ENCODE measurements around the gene TNFSF13.
A peak's percentile ranks its signal among the peaks of the same experiment; 100 is the strongest.

The TNFSF13 gene

DNA sequence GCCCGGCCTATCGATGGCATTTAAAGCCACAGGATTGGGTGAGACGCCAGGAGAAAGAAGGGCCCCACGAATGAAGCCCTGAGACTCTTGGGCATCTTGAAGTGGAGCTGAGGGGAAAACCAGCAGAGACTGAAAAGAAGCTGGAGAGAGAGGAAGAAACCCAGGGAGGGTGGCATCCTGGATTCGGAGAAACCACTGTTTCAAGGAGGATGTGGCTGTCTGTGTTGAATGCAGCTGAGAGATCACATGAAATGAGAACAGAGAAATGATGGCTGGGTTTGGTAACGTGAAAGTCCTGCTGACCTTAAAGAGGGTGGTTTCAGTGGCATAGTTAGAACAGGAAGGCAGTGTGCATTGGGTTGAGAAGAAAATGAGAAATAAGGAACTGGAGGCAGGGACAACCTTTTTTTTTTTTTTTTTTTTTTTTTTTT, 5.9 kb upstream of the TNFSF13 start:
- DNase-seq (ENCODE audit: low read depth) = no peak

DNA sequence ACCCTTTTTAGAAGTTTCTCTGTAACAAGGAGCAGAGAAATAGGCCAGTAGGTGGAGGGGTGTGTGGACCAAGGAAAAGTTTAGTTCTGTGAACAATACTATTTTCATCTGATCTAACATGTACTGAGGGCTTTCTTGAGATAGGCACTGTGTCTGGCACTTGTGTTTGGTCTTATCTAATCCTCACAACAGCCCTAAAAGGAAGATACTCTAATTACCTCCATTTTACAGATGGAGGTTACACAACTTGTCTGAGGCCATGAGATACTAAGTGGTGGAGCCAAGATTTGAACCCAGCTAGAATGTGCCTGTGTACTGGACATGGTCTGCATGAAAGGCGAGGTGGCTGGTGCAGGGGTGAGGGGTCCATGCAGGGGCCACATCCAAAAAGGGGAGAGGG, 5.2 kb upstream of the TNFSF13 start:
- DNase-seq (ENCODE audit: low read depth) = no peak

DNA sequence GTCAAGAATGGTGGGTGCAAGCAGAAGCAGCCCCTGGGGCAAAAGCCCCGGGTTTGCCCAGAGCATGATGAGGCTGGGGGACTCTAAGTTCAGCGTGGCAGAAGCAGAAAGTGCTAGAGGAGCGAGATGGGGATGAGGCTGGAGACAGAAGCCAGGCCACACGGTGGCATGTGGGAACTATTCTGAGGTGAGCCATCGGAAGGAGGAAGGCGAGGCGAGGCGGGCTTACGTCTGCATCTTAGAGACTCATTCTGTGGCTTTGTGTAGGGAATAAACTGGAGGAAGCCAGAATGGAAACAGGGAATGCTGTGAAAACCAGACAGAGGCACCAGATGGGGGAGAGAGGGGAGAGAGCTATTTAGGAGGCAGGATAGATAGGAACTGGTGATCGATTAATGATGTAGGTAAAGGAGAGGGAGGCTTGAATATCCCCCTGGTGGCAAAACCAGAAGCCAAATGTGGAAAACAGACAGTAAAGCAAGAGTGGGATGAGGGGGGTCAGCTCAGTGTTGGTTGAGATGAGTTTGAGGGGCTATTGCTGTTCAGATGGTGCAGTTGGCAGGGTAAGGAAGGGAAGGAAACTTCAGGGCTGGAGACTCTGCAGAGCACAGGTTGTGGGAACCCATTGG, 3.1 kb upstream of the TNFSF13 start:
- no peak for DNase-seq (ENCODE audit: low read depth)

DNA sequence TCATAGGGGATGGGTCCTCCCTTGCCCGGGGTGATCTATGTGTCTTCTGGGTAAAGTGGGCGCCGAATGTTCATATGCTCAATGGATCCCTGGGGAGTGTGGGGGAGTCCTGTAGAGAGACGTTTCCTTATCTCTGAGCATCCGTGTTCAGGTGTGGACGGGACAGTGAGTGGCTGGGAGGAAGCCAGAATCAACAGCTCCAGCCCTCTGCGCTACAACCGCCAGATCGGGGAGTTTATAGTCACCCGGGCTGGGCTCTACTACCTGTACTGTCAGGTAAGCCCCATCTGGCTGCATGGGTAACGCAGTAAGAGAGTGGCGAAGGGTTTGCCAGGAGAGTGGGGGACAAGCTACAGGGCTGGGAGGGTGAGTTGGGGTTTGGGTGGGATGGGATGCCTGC, 1.9 kb upstream of the TNFSF13 start:
- DNase-seq (ENCODE audit: low read depth) = no peak

DNA sequence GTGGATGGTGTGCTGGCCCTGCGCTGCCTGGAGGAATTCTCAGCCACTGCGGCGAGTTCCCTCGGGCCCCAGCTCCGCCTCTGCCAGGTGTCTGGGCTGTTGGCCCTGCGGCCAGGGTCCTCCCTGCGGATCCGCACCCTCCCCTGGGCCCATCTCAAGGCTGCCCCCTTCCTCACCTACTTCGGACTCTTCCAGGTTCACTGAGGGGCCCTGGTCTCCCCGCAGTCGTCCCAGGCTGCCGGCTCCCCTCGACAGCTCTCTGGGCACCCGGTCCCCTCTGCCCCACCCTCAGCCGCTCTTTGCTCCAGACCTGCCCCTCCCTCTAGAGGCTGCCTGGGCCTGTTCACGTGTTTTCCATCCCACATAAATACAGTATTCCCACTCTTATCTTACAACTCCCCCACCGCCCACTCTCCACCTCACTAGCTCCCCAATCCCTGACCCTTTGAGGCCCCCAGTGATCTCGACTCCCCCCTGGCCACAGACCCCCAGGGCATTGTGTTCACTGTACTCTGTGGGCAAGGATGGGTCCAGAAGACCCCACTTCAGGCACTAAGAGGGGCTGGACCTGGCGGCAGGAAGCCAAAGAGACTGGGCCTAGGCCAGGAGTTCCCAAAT, 1.3 kb upstream of the TNFSF13 start:
- DNase-seq (ENCODE audit: low read depth) = no peak

DNA sequence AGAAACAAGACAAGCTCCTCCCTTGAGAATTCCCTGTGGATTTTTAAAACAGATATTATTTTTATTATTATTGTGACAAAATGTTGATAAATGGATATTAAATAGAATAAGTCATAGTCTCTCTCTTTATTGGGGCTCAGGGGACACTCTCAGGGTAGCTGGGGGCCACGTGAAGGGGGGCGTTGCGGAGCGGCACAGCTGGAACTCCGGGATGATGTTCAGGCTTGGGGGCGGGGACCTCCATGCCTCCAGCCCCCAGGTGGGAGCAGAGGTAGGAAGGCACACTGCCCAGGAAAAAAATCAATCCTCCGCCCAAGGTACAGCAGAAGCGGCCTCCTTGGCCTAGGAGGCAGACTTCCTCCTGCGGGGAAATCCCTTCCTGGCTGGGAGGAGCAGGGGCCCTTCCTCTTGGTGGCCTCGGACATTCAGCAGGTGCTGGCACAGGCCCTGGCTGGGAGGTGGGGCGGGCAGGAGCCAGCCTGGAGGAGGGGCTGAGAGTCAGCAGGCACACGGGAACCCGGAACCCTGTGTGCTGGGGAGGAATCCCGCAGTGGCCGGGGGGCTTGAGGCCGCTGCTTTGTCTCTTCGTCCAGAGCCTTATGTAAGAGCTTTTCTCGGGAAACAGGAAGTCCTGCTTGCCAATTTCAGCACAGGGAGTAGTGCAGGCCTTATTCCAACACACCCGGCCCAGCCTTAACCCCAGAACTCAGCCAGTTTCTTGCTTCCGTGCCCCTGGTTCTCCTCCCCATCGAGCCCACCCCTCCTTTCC, 591 bp upstream of the TNFSF13 start:
- no peak for DNase-seq (ENCODE audit: low read depth)

DNA sequence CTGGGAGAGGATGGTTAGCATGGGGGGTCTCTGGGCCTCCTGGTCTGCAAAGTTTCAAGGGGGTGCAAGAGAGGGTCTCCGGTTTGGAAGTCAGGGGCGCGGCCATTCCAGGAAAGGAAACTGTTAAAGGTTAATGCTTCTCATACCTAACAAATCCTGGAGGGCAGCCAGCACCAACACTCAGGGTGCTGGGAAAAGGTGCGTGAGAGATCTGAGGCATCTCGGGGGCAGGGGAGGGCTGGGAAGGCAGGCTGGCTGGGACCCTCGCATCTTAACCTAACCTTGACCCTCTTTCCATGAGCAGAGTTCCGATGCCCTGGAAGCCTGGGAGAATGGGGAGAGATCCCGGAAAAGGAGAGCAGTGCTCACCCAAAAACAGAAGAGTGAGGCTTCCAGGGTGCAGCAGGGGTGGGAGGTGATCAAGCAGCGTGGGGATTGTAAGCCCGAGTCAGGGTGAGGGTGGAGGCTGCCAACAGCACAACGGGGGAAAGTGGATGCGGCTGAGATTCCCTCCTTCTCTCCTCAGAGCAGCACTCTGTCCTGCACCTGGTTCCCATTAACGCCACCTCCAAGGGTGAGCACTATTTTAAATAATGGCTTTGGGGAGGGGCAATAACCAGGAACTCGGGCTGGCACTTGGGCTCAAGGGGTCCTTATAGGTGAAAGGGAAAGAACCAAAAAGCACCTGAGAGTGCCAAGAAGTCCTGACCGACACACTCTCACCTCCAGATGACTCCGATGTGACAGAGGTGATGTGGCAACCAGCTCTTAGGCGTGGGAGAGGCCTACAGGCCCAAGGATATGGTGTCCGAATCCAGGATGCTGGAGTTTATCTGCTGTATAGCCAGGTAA, 996 bp downstream of the TNFSF13 start:
- DNase-seq (ENCODE audit: low read depth) = no peak

DNA sequence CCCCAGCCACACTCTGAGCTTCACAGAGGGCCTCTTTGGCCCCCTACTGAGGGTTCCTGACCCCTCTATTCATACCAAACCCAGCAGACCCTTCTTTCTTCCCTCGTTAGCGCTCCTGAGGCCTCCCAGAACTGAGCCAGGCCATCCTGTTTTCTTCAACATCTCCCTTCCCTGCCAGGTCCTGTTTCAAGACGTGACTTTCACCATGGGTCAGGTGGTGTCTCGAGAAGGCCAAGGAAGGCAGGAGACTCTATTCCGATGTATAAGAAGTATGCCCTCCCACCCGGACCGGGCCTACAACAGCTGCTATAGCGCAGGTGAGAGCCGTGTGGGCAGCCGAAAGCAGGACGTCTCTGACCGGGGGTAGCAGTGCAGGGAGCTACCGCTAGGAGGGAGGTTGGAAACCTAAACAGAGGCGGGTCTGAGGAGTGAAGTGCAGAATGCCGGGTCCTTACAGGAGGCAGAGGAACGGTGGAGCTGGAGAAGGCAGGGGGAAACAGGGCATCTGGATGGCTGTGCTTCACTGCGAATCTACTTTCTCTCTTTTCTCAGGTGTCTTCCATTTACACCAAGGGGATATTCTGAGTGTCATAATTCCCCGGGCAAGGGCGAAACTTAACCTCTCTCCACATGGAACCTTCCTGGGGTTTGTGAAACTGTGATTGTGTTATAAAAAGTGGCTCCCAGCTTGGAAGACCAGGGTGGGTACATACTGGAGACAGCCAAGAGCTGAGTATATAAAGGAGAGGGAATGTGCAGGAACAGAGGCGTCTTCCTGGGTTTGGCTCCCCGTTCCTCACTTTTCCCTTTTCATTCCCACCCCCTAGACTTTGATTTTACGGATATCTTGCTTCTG, 1.9 kb downstream of the TNFSF13 start:
- no peak for DNase-seq (ENCODE audit: low read depth)

DNA sequence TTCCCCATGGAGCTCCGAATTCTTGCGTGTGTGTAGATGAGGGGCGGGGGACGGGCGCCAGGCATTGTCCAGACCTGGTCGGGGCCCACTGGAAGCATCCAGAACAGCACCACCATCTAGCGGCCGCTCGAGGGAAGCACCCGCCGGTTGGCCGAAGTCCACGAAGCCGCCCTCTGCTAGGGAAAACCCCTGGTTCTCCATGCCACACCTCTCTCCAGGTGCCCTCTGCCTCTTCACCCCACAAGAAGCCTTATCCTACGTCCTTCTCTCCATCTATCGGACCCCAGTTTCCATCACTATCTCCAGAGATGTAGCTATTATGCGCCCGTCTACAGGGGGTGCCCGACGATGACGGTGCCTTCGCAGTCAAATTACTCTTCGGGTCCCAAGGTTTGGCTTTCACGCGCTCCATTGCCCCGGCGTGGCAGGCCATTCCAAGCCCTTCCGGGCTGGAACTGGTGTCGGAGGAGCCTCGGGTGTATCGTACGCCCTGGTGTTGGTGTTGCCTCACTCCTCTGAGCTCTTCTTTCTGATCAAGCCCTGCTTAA, 2.6 kb downstream of the TNFSF13 start:
- DNase-seq (ENCODE audit: low read depth) = no peak

DNA sequence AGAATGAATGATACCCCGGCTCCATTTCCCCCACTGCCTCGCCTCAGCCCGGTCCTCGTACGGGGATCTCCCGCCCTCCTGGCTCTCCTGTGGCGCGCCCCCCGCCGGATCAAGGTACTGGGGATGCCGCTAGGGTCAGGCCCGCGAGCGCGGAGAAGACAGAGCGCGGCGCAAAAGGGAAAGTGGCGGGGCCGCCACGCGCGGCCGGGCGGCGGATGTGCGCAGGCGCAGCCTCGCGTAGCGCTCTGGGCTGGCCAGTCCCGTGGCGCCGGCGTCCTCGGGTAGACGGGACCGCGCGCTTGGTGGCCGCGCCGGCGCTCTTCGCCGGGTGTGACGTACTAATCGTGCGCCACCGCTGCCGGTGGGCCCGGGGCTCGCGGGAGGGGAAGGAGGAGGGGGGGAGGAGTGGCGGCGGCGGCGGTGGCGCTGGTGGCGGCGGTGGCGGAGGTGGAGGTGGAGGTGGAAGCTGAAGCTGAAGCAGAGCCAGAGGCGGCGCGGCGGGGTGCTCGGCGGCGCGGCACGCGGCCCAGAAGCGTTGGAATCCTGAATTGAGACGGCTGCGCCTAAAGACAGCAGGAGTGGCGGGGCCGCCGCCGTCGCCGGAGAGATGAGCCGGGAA, 3.1 kb downstream of the TNFSF13 start, which contains the start of gene SENP3:
SENP3 (plus strand) TSS at position 331 of the 619 bp plus-strand sequence. CDS start 1,158 bp downstream, outside the sequence.
- DNase-seq (ENCODE audit: low read depth) = no peak

DNA sequence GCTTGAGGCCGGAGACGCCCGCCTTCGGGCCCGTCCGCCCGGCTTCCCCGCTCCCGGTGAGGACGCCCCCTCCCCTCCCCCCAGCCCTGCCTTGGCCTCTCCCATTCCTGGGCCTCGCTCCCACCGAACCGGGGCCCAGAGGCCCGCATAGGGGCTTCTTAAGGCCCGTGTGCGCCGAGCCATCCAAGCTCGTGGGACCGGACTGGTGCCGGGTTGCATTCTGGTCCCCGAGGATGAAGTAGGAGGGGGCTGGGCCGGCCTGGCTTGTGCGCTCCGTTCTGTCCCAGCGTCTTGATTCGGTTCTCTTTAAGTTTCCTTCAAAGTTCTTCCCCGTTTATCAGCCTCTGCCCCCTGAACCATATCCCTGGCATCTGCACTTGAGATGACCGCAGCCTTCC, 3.7 kb downstream of the TNFSF13 start:
- DNase-seq (ENCODE audit: low read depth) = no peak

DNA sequence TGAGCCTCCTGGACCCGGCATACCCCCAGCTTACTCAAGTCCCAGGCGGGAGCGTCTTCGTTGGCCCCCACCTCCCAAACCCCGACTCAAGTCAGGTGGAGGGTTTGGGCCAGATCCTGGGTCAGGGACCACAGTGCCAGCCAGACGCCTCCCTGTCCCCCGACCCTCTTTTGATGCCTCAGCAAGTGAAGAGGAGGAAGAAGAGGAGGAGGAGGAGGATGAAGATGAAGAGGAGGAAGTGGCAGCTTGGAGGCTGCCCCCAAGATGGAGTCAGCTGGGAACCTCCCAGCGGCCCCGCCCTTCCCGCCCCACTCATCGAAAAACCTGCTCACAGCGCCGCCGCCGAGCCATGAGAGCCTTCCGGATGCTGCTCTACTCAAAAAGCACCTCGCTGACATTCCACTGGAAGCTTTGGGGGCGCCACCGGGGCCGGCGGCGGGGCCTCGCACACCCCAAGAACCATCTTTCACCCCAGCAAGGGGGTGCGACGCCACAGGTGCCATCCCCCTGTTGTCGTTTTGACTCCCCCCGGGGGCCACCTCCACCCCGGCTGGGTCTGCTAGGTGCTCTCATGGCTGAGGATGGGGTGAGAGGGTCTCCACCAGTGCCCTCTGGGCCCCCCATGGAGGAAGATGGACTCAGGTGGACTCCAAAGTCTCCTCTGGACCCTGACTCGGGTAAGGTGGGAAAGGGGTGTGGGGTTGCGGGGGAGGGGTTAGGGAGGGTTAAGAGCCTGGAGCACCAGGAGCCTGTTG, 4.7 kb downstream of the TNFSF13 start:
- DNase-seq (ENCODE audit: low read depth) = no peak

DNA sequence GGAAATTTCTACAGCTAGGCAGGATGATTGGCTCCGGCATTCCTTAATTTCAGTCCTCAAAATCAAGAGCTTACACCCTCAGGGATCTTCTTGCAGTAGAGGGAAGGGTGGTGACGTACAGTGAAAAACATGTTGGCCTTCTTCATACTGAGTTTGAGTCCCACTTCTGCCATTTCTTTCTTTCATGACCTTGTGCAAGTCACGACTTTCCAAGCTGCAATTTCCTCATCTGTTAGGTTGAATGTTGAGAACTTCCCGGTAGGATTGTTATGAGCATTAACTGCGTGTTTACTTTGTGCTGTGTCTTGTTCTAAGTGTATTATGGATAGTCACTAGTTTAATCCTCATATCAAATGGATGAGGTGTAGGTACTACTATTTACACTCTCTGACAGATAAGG, 11.0 kb downstream of the TNFSF13 start:
- no peak for DNase-seq (ENCODE audit: low read depth)

DNA sequence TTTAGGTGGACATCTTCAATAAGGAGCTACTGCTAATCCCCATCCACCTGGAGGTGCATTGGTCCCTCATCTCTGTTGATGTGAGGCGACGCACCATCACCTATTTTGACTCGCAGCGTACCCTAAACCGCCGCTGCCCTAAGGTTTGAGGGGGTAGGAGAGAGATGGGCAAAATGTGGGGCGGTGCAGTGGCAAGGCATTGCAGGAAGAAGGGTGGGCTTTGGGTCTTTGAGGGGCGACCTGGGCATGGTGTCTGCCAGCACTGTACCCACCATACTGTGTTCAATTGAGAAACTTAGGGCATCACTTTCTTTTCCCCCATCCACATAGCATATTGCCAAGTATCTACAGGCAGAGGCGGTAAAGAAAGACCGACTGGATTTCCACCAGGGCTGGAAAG, 11.8 kb downstream of the TNFSF13 start:
- no peak for DNase-seq (ENCODE audit: low read depth)

DNA sequence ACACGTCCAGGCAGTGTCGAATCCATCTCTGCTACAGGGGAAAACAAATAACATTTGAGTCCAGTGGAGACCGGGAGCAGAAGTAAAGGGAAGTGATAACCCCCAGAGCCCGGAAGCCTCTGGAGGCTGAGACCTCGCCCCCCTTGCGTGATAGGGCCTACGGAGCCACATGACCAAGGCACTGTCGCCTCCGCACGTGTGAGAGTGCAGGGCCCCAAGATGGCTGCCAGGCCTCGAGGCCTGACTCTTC, 13.7 kb downstream of the TNFSF13 start:
- DNase-seq (ENCODE audit: low read depth) = no peak

DNA sequence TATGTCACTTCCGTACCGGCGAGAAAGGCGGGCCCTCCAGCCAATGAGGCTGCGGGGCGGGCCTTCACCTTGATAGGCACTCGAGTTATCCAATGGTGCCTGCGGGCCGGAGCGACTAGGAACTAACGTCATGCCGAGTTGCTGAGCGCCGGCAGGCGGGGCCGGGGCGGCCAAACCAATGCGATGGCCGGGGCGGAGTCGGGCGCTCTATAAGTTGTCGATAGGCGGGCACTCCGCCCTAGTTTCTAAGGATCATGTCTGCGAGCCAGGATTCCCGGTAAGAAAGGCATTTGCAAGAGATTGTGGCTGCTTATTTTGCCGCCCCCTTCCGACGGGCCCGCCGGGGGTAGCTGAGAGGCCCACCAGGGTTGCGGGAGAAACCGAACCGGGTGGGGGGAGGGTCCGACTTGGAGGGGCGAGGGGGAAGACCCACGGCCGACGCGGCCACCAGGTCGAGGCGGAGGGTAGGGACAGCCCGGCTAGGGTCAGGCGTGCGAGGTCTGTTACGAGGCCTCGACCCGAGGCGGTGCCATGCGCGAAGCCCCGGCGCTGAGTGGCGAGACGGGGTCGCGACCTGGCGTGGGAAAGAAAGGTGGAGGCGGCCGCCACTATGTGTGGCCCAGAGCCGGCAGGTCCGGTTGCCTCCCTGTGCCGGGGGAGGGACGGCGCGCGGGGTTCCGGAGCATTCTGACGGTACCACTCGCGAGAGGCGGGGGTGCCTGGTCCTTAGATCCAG, 14.2 kb downstream of the TNFSF13 start:
- DNase-seq (ENCODE audit: low read depth) = peak; percentile 97

DNA sequence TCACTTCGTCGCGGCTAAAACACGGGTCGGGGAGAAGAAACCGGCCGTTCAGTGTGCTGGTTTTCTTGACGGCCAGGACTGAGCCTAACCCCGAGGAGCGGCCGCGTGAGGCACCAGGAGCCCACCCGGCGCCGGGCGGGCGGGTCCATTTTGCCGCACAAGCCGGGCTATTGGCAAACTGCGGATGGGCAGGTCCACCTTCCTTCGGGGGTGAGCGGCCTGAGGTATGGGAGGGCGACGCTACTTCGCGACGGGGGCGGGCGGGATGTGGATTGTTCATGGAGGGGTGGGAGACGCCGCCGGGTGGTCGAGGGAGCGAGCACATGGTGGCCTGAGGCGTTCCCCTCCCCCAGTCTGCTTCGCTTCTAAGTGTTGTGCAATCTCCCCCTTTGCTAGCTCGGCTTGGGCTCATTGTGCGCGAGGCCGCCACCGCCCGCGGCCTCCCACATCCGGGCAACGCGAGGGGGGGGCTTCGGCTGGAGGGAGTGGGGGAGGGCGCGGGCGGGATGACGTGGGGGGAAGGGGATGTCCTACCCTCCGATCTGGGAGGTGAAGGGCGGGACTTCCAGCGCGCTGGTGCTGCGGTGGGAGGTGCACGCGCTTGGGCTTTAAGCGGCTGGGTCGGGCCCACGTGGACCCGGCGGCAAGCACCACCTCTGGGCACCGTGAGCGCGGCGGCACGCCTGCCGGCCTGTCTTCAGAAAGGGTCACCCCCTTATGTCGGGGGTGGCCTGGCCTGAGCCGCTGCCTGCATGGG, 15.0 kb downstream of the TNFSF13 start:
- no peak for DNase-seq (ENCODE audit: low read depth)

DNA sequence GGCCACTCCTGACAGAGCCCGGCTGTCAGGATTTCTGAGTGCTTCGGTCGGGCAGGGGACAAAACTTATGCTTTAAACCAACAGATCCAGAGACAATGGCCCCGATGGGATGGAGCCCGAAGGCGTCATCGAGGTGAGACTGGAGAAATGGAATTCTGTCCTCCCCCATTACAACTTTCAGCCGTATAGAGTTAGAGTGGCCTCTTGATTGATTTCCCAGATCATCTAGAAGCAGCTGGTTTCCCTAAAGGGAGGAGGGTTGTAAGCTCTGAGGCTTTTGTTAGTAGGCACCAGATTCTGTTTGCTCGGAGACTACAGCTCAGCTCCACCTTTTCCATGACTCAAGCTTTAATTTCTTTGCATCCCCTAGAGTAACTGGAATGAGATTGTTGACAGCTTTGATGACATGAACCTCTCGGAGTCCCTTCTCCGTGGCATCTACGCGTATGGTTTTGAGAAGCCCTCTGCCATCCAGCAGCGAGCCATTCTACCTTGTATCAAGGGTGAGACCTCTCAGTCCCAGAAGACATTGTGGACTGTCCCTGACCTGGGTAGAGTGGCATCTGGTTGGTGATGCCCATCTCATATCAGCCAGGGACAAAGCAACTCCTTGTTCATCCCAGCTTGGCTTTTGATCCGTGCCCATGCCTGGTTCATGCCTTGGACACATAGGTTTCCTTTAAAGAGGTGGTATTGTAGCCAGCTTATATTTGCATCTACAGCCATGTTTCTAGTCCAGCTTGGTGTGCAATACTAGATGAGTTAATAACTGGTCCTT, 15.8 kb downstream of the TNFSF13 start:
- DNase-seq (ENCODE audit: low read depth) = no peak
